Mesothelial cell of epicardium (in vitro differentiated cells): ENCODE measurements around the gene MSANTD2. TPM values are rescaled to one million over a fixed set of nuclear protein-coding genes. Genes with fewer than 3 reads are reported as not detected.

ENCODE experiments used
- DNase-seq, 2 experiments: peaks; one replicate each; pipeline ENCODE4 v3.0.0; 2021; ENCODE audit warnings: low spot score in 2 of 2; ENCODE audit not compliant: unreplicated experiment in 2 of 2
- H3K27ac Mint-ChIP-seq: 2 replicates; pipeline ENCODE4 v1.8.0; 2021; ENCODE audit warnings: mixed read lengths
- H3K27me3 Mint-ChIP-seq: 2 replicates; pipeline ENCODE4 v1.8.0; 2021; ENCODE audit warnings: low read depth, mixed read lengths
- H3K36me3 Mint-ChIP-seq: 2 replicates; pipeline ENCODE4 v1.8.0; 2021; ENCODE audit warnings: mixed read lengths
- H3K4me1 Mint-ChIP-seq: 2 replicates; pipeline ENCODE4 v1.8.0; 2021; ENCODE audit warnings: mixed read lengths
- H3K4me3 Mint-ChIP-seq: 2 replicates; pipeline ENCODE4 v1.8.0; 2021; ENCODE audit warnings: mild to moderate bottlenecking, moderate library complexity, mixed read lengths
- H3K9me3 Mint-ChIP-seq: 2 replicates; pipeline ENCODE4 v1.8.0; 2021; ENCODE audit warnings: mixed read lengths
- CTCF ChIP-seq: fragments of 200-600 bp; sonication (generic); IDR thresholded peaks from one replicate; pipeline ENCODE4 v1.5.0; 2021; ENCODE audit warnings: antibody characterized with exemption; ENCODE audit not compliant: unreplicated experiment
- total RNA-seq: library from RNA; stranded (reverse); gene quantifications from 3 replicates; pipeline ENCODE4 v1.2.1, GENCODE V29; 2021

MSANTD2 gene
- total RNA-seq, 1 donor from 2014 or later, result 37.3 TPM

GRCh38 chr11:124724979-124725718, 75.1 kb downstream of the MSANTD2 start:
- Mint-ChIP-seq H3K9me3 (no peaks in the 10 kb centered on the region), H3K4me3 (no peak overlapping the region), H3K4me1 (peaks cover 21% of the 10 kb centered on the region), H3K36me3 (no peaks in the 10 kb centered on the region), H3K27ac (no peak overlapping the region), H3K27me3 (peaks cover 74% of the 10 kb centered on the region)
- DNase-seq, result no peak
- TF ChIP-seq CTCF, result no peak

- H3K4me3 Mint-ChIP-seq, result no peak overlapping the region
- no peaks in the 10 kb centered on the region for H3K36me3 Mint-ChIP-seq
- no peak for TF ChIP-seq CTCF
- H3K27me3 Mint-ChIP-seq, result peaks cover 92% of the 10 kb centered on the region
- DNase-seq, result no peak
- H3K27ac Mint-ChIP-seq, result no peak overlapping the region
- H3K9me3 Mint-ChIP-seq, result no peaks in the 10 kb centered on the region
- peaks cover 36% of the 10 kb centered on the region for H3K4me1 Mint-ChIP-seq
Measured at GRCh38 chr11:124722176-124722575, 78.0 kb downstream of the MSANTD2 start.

GRCh38 chr11:124719534-124719933, 80.7 kb downstream of the MSANTD2 start:
- peaks cover 21% of the 10 kb centered on the region for H3K4me1 Mint-ChIP-seq
- no peak overlapping the region for H3K27ac Mint-ChIP-seq
- H3K36me3 Mint-ChIP-seq, result no peaks in the 10 kb centered on the region
- DNase-seq, result no peak
- peaks cover 96% of the 10 kb centered on the region for H3K27me3 Mint-ChIP-seq
- no peak overlapping the region for H3K4me3 Mint-ChIP-seq
- no peak for TF ChIP-seq CTCF
- no peaks in the 10 kb centered on the region for H3K9me3 Mint-ChIP-seq

GRCh38 chr11:124718801-124719200, 81.4 kb downstream of the MSANTD2 start:
- Mint-ChIP-seq H3K4me1 (peaks cover 20% of the 10 kb centered on the region), H3K36me3 (no peaks in the 10 kb centered on the region), H3K27ac (no peak overlapping the region), H3K9me3 (no peaks in the 10 kb centered on the region), H3K27me3 (peaks cover 96% of the 10 kb centered on the region), H3K4me3 (peak overlapping the region; percentile 72)
- no peak for TF ChIP-seq CTCF
- DNase-seq, result no peak

- peak in 1 of 2 experiments; percentile 43 for DNase-seq
- peaks cover 20% of the 10 kb centered on the region for H3K4me1 Mint-ChIP-seq
- no peaks in the 10 kb centered on the region for H3K9me3 Mint-ChIP-seq
- peak overlapping the region; percentile 72 for H3K4me3 Mint-ChIP-seq
- H3K36me3 Mint-ChIP-seq, result no peaks in the 10 kb centered on the region
- peaks cover 94% of the 10 kb centered on the region for H3K27me3 Mint-ChIP-seq
- no peak for TF ChIP-seq CTCF
- H3K27ac Mint-ChIP-seq, result no peak overlapping the region
Measured at GRCh38 chr11:124717786-124718651, 82.2 kb downstream of the MSANTD2 start.
